H4 (cell line): Measurements from ENCODE around the gene TNNT3. TPM values are rescaled to one million over a fixed set of nuclear protein-coding genes. Genes with fewer than 3 reads are reported as not detected.
"Not testable (repeated sequence)": the region's sequence is repeated elsewhere in the genome, so short reads cannot be mapped to it uniquely, and the experiment has no call there.

Experiments
- DNase-seq: peaks from one replicate; pipeline ENCODE4 v3.0.0-alpha.2; 2015; ENCODE audit warnings: low spot score
- total RNA-seq: library from RNA; depleted of rRNA; stranded (reverse); fragments of >200 nt; shearing (Covaris generic); gene quantifications from 2 replicates; pipeline ENCODE4 v1.2.3, GENCODE V29; 2014

Gene TNNT3
- total RNA-seq, 1 experiment from 2014 or later, result not detected

- DNase-seq, result no peak
Observed at GRCh38 chr11:1934335-1935155, 15.0 kb downstream of the TNNT3 start.

DNA sequence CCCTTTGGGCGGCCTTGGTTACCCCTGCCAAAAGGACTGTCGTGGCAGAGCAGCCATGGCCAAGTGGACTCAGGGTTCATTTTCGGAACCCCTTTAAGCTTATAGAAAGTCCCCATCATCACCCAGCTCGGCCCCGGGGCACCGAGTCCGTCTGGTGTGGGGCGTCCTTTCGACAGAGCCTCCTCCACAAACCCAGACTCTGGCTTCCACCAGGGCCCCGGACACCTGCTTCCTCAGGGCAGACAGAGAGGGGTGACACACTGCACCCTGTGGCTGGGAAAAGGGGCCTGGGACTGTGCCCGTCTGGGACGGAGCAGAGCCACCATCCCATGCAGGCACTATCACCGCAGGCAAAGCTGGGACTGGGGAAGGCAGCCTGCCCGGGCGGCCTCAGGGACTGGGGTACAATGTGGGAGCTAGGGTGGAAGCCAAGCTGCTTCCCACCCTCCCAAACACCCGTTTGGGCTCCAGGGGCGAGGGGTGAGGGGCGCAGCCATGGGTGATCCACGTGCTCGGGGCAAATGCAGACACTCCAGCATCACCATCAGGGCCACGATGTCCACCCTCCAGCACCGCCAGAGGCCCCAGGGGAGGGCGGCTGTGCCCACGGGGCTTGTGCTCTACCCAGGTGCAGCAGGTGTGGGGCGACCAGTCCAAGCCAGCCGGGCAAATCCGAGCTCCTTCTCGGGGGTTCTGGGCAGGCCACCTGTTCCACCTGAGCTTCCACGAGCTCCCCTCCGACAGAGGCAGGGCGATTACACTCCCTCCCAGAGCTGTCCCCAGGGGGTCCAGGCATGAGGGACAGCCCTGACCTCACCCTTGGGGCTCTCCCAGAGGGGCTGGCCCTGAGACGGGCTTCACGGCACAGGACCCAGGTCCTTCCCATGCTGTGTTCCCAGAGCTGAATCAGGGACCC lies 15.9 kb downstream of the TNNT3 start:
- no peak for DNase-seq

DNA sequence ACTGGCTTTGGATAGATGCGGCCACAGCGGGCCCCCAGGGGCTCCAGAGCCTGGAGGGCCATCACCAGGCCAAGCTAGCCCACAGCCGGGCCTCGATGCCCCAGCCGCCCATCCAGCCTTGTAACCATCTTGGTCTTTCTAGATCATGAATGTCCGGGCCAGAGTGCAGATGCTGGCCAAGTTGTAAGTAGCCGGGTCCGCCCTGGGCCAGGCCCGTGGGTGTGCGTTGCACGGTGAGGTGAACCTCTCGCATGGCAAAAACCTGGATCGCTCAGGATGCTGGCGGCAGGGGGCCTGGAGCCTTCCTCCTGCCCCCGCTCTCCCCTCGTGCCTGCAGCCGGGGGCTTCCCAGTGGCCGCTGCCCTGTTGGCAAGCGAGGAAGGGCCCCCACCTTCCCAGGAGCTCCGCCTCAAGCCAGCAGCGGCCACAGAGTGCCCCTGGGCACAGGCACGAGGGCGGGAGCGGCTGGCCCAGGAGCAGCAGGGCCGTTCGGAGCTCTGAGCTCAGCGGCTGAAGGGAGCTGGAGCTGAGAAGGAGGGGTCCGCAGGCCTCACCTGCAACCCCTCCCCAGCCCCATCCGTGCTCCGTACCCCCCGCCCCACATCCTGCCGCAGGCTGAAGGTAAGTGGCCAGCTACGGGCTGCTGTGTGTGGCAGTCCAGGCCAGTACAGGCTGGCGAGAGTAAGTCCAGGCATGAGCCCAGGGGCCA lies 16.7 kb downstream of the TNNT3 start:
- no peak for DNase-seq

DNA sequence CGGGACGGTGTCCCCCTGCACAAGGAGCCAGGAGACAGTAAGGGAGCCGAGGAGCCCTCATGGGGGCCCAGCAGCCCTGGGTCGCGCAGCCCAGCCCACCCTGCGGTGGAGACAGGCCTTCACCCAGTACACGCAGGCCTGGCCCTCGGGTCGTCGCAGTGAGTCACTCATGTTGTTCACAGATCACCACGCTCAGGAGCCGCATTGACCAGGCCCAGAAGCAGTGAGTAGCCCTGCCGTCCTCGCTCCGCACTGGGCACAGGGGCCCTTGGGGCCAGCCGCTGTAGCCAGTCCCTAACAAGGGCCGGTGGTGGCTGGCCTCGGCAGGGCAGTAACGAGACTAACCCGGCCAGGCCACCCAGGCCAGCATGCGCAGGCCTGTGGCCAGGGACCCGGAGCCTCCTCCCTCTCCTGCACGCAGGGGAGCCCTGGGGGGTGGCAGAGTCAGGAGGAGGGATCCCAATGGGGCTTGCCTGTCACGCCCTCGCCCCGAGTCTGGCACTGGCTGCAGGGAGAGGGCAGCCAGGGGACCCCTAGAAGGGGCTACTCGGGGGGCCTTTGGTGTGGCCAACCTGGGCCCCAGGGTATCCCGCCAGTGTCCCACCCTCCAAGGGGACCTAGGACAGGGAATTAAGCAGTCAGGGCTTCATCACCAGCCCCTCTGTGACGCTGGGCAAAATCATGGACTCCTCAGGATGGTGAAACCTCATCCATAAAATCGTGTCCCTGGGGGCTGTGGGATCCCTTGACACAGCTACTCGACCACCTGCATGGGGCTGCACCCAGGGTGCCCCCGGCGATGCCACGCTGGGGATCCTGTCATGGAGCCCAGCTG lies 17.5 kb downstream of the TNNT3 start:
- no peak for DNase-seq

GRCh38 chr11:1937616-1938342 lies 18.3 kb downstream of the TNNT3 start:
- no peak for DNase-seq

GRCh38 chr11:1938343-1939005 lies 19.0 kb downstream of the TNNT3 start:
- no peak for DNase-seq

- DNase-seq, result no peak
Observed at GRCh38 chr11:1939006-1939625, 19.6 kb downstream of the TNNT3 start.

DNA sequence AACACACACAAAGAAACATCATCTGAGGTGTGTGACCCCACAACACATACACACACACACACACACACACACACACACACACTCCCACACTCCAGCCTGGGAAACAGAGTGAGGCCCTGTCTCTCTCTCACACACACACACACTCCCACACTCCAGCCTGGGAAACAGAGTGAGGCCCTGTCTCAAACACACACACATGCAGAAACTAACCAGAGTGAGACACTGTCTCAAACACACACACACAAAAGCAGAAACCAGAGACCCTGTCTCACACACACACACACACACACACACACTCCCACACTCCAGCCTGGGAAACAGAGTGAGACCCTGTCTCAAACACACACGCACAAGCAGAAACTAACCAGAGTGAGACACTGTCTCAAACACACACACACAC lies 20.3 kb downstream of the TNNT3 start:
- not testable (repeated sequence) for DNase-seq

- no peak for DNase-seq
Observed at GRCh38 chr11:1942558-1943260, 23.2 kb downstream of the TNNT3 start.

DNA sequence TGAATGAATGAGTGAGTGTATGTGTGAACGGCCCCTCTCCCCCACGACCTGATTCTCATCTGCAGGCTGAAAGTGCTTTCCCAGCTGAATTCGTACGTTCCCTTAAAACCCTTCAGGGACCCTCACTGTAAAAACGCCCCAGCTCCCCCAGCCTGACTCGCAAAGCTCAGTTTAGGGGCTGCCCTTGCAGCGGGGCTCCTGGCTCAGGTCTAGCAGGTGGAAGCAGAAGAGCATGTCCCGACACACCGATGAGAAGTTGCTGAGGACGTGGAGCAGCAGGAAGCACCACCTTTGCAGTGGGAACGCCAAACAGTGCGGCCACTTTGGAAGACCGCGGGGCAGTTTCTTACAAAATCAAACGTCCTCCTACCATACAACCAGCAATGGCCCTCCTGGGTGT lies 24.1 kb downstream of the TNNT3 start:
- no peak for DNase-seq

- DNase-seq, result peak; percentile 51
Observed at GRCh38 chr11:1943977-1944376, 24.5 kb downstream of the TNNT3 start.

DNA sequence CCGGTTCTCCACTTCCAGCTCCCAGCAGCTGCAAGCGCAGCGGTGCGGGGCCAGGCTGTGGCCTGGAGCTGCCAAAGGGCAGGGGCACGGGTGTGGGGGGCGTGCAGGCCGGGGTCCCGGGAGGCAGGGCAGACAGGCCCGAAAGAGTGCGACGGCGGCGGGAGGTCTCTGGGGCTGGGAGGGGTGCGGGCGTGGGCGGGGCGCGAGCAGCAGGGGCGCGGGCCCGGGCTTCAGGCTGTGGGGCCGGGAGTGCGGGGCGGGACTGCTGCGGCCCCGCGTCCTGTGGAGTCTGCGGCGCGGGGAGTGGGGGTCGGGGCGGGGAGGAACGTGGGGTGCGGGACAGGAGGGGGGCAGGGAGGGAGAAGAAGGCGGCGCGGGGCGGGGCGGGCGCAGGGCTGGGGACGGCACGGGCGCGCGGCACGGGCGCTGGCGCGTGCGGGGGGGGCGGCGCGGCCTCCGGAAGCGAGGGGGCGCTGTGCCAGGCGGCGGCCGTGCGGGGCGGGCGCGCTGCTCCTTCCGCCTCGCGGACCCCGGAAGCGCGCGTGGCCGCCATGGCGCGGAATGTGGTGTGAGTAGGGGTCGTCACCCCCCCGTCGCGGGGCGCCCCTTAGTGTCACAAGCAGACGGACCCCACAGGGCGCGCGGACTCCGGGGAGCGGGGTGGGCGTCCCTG lies 27.4 kb downstream of the TNNT3 start, which contains the start of gene MRPL23:
Gene MRPL23, plus strand, starts transcription at position 521 of the 673 bp plus-strand sequence. Its CDS starts 31 bp downstream, at position 552.
- DNase-seq, result no peak

DNA sequence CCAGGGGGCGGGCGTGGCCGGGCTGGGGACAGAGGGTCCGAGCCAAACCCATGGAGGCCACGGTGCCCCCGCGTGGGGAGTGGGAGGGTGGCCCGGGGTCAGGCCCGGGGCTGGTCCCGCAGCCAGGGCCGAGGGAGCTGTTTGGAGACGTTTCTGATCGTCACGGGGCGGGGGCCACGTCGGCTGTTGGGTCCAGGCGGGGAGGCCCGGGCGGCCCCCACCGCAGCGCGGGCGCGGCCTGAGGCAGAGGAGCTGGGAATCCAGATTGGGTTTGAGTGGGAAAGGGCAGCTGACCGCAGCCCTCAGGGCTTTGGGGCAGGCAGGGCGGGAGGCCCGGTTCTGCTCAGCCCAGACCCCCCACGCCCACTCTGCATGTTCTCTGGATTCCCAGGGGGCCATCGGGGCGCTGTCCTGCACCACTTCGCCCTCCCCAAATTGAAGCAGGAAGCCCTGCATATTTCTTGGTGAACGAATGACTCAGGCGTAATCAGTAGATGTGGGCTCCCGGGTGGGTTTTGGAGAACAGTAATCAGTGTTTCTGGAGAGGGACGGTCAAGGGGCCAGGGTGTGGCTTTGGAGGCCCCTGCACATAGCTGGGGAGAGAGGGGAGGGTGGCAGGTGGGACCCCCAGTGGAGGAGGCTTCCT lies 28.2 kb downstream of the TNNT3 start:
- no peak for DNase-seq

DNA sequence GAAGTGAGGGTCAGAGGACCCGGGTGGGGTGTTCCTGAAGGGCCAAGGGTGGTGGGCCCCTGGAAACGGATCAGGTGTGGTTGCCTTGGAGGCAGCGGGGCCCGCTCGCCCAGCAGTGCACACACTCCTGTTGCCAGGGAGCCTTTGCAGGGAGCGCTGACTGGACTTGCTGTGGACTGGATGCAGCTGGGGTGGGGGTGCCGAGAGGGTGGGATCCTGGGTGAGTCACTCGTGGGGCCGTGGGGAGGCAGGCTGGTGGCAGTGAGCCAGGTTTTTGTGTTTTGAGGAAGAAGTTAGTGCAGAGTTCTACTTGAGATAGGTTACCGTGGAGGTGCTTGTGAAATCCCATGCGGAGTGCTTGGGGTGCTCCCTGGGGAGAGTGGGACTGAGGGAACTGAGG lies 28.9 kb downstream of the TNNT3 start:
- no peak for DNase-seq

DNA sequence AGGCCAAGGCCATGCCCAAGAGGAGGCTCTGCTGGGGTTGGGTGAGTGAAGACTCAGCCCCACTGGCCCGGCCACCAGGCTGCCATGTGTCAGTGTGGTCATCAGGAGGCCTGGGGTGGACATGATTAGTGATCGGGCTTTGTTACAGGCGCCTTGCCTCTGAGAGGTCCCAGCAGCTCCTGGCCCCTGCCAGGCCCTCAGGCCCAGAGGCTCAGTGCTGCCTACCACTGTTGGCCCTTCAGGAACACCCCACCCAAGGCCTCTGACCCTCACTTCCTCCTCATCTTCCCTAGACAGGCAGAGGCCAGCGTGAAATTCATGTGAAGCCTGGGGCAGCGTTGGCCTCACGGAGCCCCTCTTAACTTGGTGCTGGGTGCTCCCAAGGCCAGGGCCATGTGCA lies 29.8 kb downstream of the TNNT3 start:
- no peak for DNase-seq

DNA sequence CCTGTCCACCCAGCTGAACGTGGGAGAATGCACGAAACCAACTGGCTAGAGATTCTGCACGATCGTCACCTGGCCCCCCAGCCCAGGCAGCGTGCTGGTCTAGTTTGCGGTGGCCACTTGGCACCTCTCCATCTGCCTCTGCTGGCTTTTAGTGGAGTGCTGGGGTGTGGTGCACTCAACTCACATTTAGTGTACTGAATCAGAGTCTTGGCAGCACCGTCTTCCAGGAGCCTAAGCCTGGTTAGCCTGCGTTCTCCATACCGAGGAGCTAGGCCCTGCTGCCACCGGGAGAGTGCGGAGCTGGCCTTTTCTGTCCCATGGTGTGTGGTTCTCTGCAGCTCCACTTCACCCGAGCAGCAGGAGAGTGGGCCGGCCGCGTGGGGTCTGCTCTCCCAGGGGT lies 30.4 kb downstream of the TNNT3 start:
- DNase-seq, result no peak

- DNase-seq, result no peak
Observed at GRCh38 chr11:1952806-1953482, 33.4 kb downstream of the TNNT3 start.
